ENCODE results near the gene DDAH1.

DDAH1 gene

DNA sequence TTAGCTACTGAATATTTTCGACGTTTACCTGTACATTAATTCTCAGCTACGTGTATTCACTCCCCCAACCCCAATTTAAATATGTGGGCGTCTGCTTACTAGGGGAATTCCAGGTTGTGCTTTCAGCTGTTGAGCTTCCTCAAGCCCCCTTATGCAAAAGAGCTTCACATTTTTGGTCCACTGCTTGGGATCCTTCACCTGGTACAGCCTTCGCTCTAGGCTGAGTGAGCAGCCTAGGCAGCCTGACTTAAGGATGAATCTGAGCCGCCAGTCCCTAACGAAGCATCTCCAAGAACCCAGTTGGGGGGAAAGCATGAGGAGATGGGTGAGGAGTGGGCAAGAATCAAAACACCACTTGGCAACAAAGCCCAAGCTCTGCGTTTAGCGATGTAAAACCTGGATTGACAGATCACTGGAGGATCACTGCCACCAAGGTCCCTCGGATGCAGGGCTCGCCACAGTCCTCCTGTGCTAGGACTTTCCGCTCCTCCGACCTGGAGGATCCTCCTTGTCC is 189.2 kb downstream of the DDAH1 start:
- H3K9me3 ChIP-seq (ENCODE audit: insufficient read depth, low read length) = no peaks in the 10 kb centered on the region
- H2AFZ ChIP-seq (ENCODE audit: low read depth, low read length, severe bottlenecking) = peak overlapping the region; percentile 53
- H3K27me3 ChIP-seq (ENCODE audit: low read length) = no peaks in the 10 kb centered on the region
- peak overlapping the region; percentile 76 for H3K9ac ChIP-seq (ENCODE audit: low read length)
- no peaks in the 10 kb centered on the region for H3K9me2 ChIP-seq (replicated peaks; ENCODE audit: insufficient read depth, low read length)
- no peak for TF ChIP-seq CTCF (IDR thresholded peaks at IDR 0.05; ENCODE audit: insufficient read depth, low read length, poor library complexity, severe bottlenecking)
- no peak for TF ChIP-seq EZH2phosphoT487 (conservative IDR thresholded peaks at IDR 0.05; ENCODE audit: low read length)
- H3K79me2 ChIP-seq (ENCODE audit: insufficient read depth, low read length) = peaks cover 47% of the 10 kb centered on the region
- peak overlapping the region; percentile 74 for H3K4me3 ChIP-seq (ENCODE audit: insufficient read depth, low read length, poor library complexity, severe bottlenecking)
- H3F3A ChIP-seq (ENCODE audit: insufficient read depth) = peaks cover 12% of the 10 kb centered on the region
- H4K20me1 ChIP-seq (ENCODE audit: low read depth, low read length) = no peaks in the 10 kb centered on the region
- no peaks in the 10 kb centered on the region for H3K36me3 ChIP-seq (ENCODE audit: low read length)
- peak overlapping the region; percentile 70 for H3K4me2 ChIP-seq (ENCODE audit: low read depth, low read length, poor library complexity, severe bottlenecking)
- peak overlapping the region; percentile 77 for H3K27ac ChIP-seq (ENCODE audit: low read depth, low read length)

DNA sequence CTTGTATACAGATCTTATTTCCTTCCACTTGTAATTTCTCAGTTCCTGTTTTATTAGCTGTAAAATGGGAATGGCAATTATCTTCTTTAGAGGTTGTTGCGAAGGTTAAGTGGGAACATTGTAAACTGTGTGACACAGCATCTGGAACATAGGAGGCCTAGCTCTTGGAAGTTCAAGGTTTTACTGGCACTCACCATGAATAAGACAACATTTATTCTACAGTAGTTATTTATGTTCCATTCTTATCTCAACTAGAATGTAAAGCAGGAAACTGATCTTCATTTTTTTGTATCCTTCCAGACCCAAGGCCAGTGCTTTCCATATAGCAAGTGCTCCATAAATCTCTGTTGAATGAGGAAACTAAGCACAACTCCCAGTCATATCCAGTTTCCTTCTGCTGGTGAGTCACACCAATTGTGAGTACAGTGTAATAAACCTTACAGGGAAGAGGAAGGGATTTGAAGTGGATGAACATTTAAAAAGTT is 189.9 kb downstream of the DDAH1 start:
- Histone ChIP-seq H2AFZ (ENCODE audit: low read depth, low read length, severe bottlenecking) (no peak overlapping the region), H4K20me1 (ENCODE audit: low read depth, low read length) (no peaks in the 10 kb centered on the region), H3K4me2 (ENCODE audit: low read depth, low read length, poor library complexity, severe bottlenecking) (peak overlapping the region; percentile 70), H3K9me2 (replicated peaks; ENCODE audit: insufficient read depth, low read length) (no peaks in the 10 kb centered on the region), H3K9me3 (ENCODE audit: insufficient read depth, low read length) (no peaks in the 10 kb centered on the region), H3K36me3 (ENCODE audit: low read length) (peaks cover under 1% of the 10 kb centered on the region; the same call in 1 of the 2 replicates), H3K9ac (ENCODE audit: low read length) (peak overlapping the region; percentile 76; the same call in 1 of the 2 replicates), H3K4me3 (ENCODE audit: insufficient read depth, low read length, poor library complexity, severe bottlenecking) (peak overlapping the region; percentile 74), H3K79me2 (ENCODE audit: insufficient read depth, low read length) (peaks cover 47% of the 10 kb centered on the region), H3K27me3 (ENCODE audit: low read length) (no peaks in the 10 kb centered on the region), H3F3A (ENCODE audit: insufficient read depth) (peaks cover 12% of the 10 kb centered on the region), H3K27ac (ENCODE audit: low read depth, low read length) (peak overlapping the region; percentile 77)
- TF ChIP-seq CTCF (IDR thresholded peaks at IDR 0.05; ENCODE audit: insufficient read depth, low read length, poor library complexity, severe bottlenecking) = no peak
- TF ChIP-seq EZH2phosphoT487 (conservative IDR thresholded peaks at IDR 0.05; ENCODE audit: low read length) = no peak

DNA sequence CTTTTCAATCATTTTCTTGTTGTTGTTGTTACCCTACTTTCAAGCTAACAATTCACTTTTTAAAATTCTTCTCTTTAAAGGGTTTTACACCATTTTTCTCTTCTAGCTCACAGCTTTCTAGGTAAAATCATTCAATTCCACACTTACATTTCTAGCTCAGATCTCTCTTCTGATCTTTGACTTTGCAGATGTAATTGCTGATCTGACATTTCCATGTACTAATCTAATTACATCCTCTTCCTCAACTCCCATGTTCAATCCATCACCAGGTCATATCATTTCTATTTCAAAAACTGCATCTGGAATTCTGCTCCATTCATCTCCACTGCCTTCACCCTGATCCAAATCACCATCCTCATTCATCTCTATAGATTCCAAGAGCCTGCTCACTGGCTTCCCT is 191.6 kb downstream of the DDAH1 start:
- H3K27ac ChIP-seq (ENCODE audit: low read depth, low read length) = no peak overlapping the region
- H3K9me2 ChIP-seq (replicated peaks; ENCODE audit: insufficient read depth, low read length) = no peaks in the 10 kb centered on the region
- H3K9me3 ChIP-seq (ENCODE audit: insufficient read depth, low read length) = no peaks in the 10 kb centered on the region
- no peaks in the 10 kb centered on the region for H3K27me3 ChIP-seq (ENCODE audit: low read length)
- H3F3A ChIP-seq (ENCODE audit: insufficient read depth) = peaks cover 12% of the 10 kb centered on the region
- no peaks in the 10 kb centered on the region for H4K20me1 ChIP-seq (ENCODE audit: low read depth, low read length)
- no peak overlapping the region for H3K9ac ChIP-seq (ENCODE audit: low read length)
- no peak for TF ChIP-seq CTCF (IDR thresholded peaks at IDR 0.05; ENCODE audit: insufficient read depth, low read length, poor library complexity, severe bottlenecking)
- TF ChIP-seq EZH2phosphoT487 (conservative IDR thresholded peaks at IDR 0.05; ENCODE audit: low read length) = no peak
- no peak overlapping the region for H3K4me3 ChIP-seq (ENCODE audit: insufficient read depth, low read length, poor library complexity, severe bottlenecking)
- no peak overlapping the region for H2AFZ ChIP-seq (ENCODE audit: low read depth, low read length, severe bottlenecking)
- peaks cover 4% of the 10 kb centered on the region; the same call in 1 of the 2 replicates for H3K36me3 ChIP-seq (ENCODE audit: low read length)
- H3K79me2 ChIP-seq (ENCODE audit: insufficient read depth, low read length) = peaks cover 47% of the 10 kb centered on the region
- H3K4me2 ChIP-seq (ENCODE audit: low read depth, low read length, poor library complexity, severe bottlenecking) = no peak overlapping the region

Measured in SU-DHL-6 (cell line).